Islet of Langerhans (tissue), 1 donor: Measurements from ENCODE around the gene KRT82.

ENCODE experiments used
- FAIRE-seq: peaks from one replicate; lab custom pipeline; 2011; peaks lifted over from hg19 to GRCh38; lab: Jason Lieb, UNC

The KRT82 gene

GRCh38 chr12:52382854-52383253, 23.3 kb downstream of the KRT82 start:
- FAIRE-seq = no peak

- FAIRE-seq = no peak
These were observed 24.9 kb downstream of the KRT82 start for GRCh38 chr12:52381206-52381605.

- FAIRE-seq = no peak
These were observed 25.9 kb downstream of the KRT82 start for GRCh38 chr12:52380271-52380694.

- FAIRE-seq = no peak
These were observed 26.6 kb downstream of the KRT82 start for GRCh38 chr12:52379536-52379935.

GRCh38 chr12:52378091-52378490, 28.0 kb downstream of the KRT82 start:
- no peak for FAIRE-seq

GRCh38 chr12:52377266-52377665, 28.9 kb downstream of the KRT82 start:
- no peak for FAIRE-seq

- peak; percentile 85 for FAIRE-seq
These were observed 33.6 kb downstream of the KRT82 start for GRCh38 chr12:52372216-52373154.

- FAIRE-seq = no peak
These were observed 34.4 kb downstream of the KRT82 start for GRCh38 chr12:52371716-52372115.

- FAIRE-seq = no peak
These were observed 35.1 kb downstream of the KRT82 start for GRCh38 chr12:52370926-52371608.

GRCh38 chr12:52369809-52370208, 36.3 kb downstream of the KRT82 start:
- FAIRE-seq = no peak

GRCh38 chr12:52369211-52369610, 36.9 kb downstream of the KRT82 start:
- FAIRE-seq = no peak

- no peak for FAIRE-seq
These were observed 37.6 kb downstream of the KRT82 start for GRCh38 chr12:52368508-52368907.

- FAIRE-seq = no peak
These were observed 38.3 kb downstream of the KRT82 start for GRCh38 chr12:52367876-52368275.

GRCh38 chr12:52366738-52367485, 39.2 kb downstream of the KRT82 start, which contains the start of gene KRT85:
Gene KRT85, minus strand, starts transcription at chr12:52367481. Its CDS starts 76 bp downstream, at chr12:52367405.
- no peak for FAIRE-seq

GRCh38 chr12:52364901-52365489, 41.1 kb downstream of the KRT82 start:
- no peak for FAIRE-seq

GRCh38 chr12:52364061-52364460, 42.1 kb downstream of the KRT82 start:
- no peak for FAIRE-seq

GRCh38 chr12:52363111-52363679, 42.9 kb downstream of the KRT82 start:
- no peak for FAIRE-seq

- FAIRE-seq = no peak
These were observed 43.9 kb downstream of the KRT82 start for GRCh38 chr12:52362118-52362726.

GRCh38 chr12:52361553-52361952, 44.6 kb downstream of the KRT82 start:
- FAIRE-seq = no peak

GRCh38 chr12:52360663-52361271, 45.4 kb downstream of the KRT82 start:
- FAIRE-seq = no peak

GRCh38 chr12:52360106-52360662, 46.0 kb downstream of the KRT82 start:
- no peak for FAIRE-seq
